ENCODE results near the gene ZNF385B.
"Not testable (repeated sequence)": the region's sequence is repeated elsewhere in the genome, so short reads cannot be mapped to it uniquely, and the experiment has no call there.

ZNF385B gene

DNA sequence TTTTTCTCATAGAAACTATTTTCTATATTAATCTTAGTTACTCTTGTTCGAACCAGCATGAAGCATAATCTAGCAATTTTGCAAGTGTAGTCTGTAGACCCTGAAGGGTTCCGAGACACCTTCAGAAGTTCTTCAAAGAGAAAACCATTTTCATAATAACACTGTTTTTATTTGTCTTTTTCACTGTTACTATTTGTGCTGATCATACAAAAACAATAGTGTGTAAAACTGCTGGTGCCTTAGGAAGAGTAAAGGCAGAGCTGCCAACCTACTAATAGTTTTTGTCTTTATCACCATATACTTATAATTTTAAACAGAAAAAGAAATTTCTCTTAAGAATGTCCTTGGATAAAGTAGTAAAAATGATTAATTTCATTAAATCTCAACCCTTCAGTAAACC, 218.9 kb downstream of the ZNF385B start:
- H3K4me3 ChIP-seq (replicated peaks; ENCODE audit: low read depth, low read length): no peak overlapping the region
- no peaks in the 10 kb centered on the region for H3K36me3 ChIP-seq (ENCODE audit: control insufficient read depth, insufficient read depth, low read length)
- TF ChIP-seq, protein P1, sequence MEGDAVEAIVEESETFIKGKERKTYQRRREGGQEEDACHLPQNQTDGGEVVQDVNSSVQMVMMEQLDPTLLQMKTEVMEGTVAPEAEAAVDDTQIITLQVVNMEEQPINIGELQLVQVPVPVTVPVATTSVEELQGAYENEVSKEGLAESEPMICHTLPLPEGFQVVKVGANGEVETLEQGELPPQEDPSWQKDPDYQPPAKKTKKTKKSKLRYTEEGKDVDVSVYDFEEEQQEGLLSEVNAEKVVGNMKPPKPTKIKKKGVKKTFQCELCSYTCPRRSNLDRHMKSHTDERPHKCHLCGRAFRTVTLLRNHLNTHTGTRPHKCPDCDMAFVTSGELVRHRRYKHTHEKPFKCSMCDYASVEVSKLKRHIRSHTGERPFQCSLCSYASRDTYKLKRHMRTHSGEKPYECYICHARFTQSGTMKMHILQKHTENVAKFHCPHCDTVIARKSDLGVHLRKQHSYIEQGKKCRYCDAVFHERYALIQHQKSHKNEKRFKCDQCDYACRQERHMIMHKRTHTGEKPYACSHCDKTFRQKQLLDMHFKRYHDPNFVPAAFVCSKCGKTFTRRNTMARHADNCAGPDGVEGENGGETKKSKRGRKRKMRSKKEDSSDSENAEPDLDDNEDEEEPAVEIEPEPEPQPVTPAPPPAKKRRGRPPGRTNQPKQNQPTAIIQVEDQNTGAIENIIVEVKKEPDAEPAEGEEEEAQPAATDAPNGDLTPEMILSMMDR (IDR thresholded peaks at IDR 0.05; ENCODE audit: insufficient read depth, low read length, poor library complexity, severe bottlenecking): no peak
- no peak for DNase-seq (ENCODE audit: extremely low read depth, insufficient read length)
- H3K27me3 ChIP-seq (replicated peaks; ENCODE audit: control insufficient read depth, insufficient read depth, low read length): no peaks in the 10 kb centered on the region

DNA sequence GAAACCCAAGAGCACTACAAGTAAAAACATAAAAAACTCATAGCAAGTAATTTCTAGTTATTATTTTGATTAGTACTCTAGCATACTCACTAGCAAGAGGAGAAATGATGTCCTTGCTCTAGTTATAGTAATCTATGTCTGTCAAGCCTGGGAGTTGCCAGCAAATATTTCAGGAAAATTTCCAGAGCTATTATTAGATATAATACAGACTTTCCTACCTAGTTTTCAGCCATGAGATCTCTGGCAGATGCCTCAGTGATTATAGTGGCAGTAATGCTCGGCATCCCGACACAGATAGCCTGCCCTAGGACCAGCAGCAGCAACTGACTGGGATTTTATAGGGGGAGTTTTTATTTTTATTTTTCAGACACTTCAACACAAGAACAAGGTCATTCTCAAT, 224.4 kb downstream of the ZNF385B start:
- Histone ChIP-seq H3K36me3 (ENCODE audit: control insufficient read depth, insufficient read depth, low read length) (no peaks in the 10 kb centered on the region), H3K27me3 (replicated peaks; ENCODE audit: control insufficient read depth, insufficient read depth, low read length) (no peaks in the 10 kb centered on the region), H3K4me3 (replicated peaks; ENCODE audit: low read depth, low read length) (no peak overlapping the region)
- DNase-seq (ENCODE audit: extremely low read depth, insufficient read length): no peak
- TF ChIP-seq, protein P1 (IDR thresholded peaks at IDR 0.05; ENCODE audit: insufficient read depth, low read length, poor library complexity, severe bottlenecking): no peak

DNA sequence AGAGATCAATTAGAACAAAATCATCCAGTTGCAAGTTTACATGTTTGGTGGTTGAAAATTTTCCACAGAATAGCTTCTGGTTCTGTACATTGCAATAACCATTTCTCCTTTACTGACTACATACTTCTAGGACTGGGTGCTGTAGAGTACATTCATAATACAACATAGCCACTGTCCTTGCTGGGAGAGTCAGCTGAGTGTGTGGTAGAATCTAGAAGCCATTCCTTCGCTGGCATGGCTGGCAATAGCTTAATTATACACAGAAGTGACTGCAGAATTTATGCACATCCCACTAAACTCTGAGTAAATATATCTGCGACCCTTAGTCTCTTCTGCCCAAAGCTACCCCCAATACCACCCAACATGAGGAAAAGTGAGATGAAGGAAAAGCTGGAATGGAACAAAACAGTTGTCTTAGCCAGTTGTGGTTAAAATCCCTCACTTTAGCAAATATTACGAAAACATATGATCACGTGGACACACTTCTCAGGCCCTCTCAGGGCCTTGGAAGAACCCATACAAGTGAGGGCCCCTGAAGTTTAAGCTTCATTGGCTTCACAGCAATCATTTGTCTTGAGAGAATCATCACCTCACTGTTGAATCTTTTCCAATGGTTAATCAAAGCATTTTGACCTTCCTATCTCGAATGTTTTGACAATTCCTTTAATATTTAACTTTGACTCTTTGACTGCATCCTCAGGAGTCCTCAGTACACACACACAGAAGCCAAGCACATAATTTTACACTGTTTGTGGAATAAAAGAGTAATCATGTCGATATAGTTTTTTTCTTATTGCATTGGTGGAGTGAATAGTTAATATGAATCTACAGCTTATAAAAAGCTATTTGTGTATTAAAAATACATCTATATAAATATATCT, 225.1 kb downstream of the ZNF385B start:
- Histone ChIP-seq H3K4me3 (replicated peaks; ENCODE audit: low read depth, low read length) (no peak overlapping the region), H3K36me3 (ENCODE audit: control insufficient read depth, insufficient read depth, low read length) (no peaks in the 10 kb centered on the region), H3K27me3 (replicated peaks; ENCODE audit: control insufficient read depth, insufficient read depth, low read length) (no peaks in the 10 kb centered on the region)
- TF ChIP-seq, protein P1 (IDR thresholded peaks at IDR 0.05; ENCODE audit: insufficient read depth, low read length, poor library complexity, severe bottlenecking): no peak
- no peak for DNase-seq (ENCODE audit: extremely low read depth, insufficient read length)

DNA sequence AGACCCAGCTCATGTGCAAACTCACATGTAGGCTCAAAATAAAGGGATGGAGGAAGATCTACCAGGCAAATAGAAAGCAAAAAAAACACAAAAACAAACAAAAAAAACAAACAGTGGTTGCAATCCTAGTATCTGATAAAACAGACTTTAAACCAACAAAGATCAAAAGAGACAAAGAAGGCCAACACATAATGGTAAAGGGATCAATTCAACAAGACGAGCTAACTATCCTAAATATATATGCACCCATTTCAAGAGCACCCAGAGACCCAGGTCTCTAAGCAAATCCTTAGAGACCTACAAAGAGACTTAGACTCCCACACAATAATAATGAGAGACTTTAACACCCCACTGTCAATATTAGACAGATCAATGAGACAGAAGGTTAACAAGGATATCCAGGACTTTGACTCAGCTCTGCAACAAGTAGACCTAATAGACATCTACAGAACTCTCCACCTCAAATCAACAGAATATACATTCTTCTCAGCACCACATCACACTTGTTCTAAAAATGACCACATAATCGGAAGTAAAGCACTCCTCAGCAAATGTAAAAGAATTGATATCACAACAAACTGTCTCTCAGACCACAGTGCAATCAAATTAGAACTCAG, 229.5 kb downstream of the ZNF385B start:
- not testable (repeated sequence) for DNase-seq (ENCODE audit: extremely low read depth, insufficient read length); H3K4me3 ChIP-seq (replicated peaks; ENCODE audit: low read depth, low read length); H3K36me3 ChIP-seq (ENCODE audit: control insufficient read depth, insufficient read depth, low read length); H3K27me3 ChIP-seq (replicated peaks; ENCODE audit: control insufficient read depth, insufficient read depth, low read length)

DNA sequence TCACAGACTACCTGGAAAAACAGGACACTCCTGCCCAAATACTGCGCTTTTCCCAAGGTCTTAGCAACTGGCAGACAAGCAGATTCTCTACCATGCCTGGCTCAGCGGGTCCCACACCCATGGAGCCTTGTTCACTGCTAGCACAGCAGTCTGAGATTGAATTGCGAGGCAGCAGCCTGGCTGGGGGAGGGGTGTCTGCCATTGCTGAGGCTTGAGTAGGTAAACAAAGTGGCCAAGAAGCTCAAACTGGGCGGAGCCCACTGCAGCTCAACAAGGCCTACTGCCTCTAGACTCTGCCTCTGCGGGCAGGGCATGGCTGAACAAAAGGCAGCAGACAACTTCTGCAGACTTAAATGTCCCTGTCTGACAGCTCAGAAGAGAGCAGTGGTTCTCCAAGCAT, 231.6 kb downstream of the ZNF385B start:
- H3K27me3 ChIP-seq (replicated peaks; ENCODE audit: control insufficient read depth, insufficient read depth, low read length); H3K36me3 ChIP-seq (ENCODE audit: control insufficient read depth, insufficient read depth, low read length); DNase-seq (ENCODE audit: extremely low read depth, insufficient read length); H3K4me3 ChIP-seq (replicated peaks; ENCODE audit: low read depth, low read length): not testable (repeated sequence)

DNA sequence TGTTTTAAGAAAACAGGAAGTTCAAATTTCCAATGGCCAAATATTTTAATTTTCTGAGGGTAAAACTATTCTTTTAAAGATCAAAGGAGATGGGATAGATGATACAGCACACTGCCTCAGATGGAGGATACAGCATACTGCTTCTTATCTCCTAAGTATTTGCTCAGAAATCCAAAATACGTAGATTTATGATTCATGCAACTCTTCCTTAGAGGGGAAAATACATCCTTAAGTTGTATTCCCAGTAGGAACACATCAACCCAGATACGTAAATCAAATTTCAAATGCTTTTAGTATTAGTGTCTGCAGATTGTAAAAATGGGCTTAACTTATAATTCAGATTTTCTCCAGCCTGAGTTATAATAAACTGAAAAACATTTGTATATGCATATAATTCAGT, 235.2 kb downstream of the ZNF385B start:
- Histone ChIP-seq H3K36me3 (ENCODE audit: control insufficient read depth, insufficient read depth, low read length) (no peaks in the 10 kb centered on the region), H3K27me3 (replicated peaks; ENCODE audit: control insufficient read depth, insufficient read depth, low read length) (no peaks in the 10 kb centered on the region), H3K4me3 (replicated peaks; ENCODE audit: low read depth, low read length) (no peak overlapping the region)
- no peak for DNase-seq (ENCODE audit: extremely low read depth, insufficient read length)
- TF ChIP-seq, protein P1 (IDR thresholded peaks at IDR 0.05; ENCODE audit: insufficient read depth, low read length, poor library complexity, severe bottlenecking): no peak
